Hippocampal formation (tissue), 2 donors: ENCODE measurements around the gene MAFG.

ENCODE experiments used
- DNase-seq, 2 donors: peaks; one replicate each; lab custom pipeline; 2025; lab: John Stamatoyannopoulos, UW

The MAFG gene

GRCh38 chr17:81868674-81869220 is 58.8 kb downstream of the MAFG start:
- DNase-seq: no peak
